Ishikawa (cell line): ENCODE results near the gene PLA2G2F.

Experiments
- CEBPB ChIP-seq: IDR thresholded peaks from 2 replicates; pipeline ENCODE4 v1.6.1; 2012
- EP300 ChIP-seq: IDR thresholded peaks from 2 replicates; pipeline ENCODE4 v1.6.1; 2012; ENCODE audit warnings: borderline replicate concordance
- FOXM1 ChIP-seq: IDR thresholded peaks from 2 replicates; pipeline ENCODE4 v1.6.1; 2012; ENCODE audit warnings: low read depth, borderline replicate concordance
- RAD21 ChIP-seq: IDR thresholded peaks from 2 replicates; pipeline ENCODE4 v1.6.1; 2012; ENCODE audit warnings: low read depth
- TAF1 ChIP-seq: IDR thresholded peaks from 2 replicates; pipeline ENCODE4 v1.6.1; 2012; ENCODE audit warnings: low read depth, mild to moderate bottlenecking
- YY1 ChIP-seq: IDR thresholded peaks from 2 replicates; pipeline ENCODE4 v1.6.1; 2012; ENCODE audit warnings: low read depth
- ZBTB7A ChIP-seq: IDR thresholded peaks from 2 replicates; pipeline ENCODE4 v1.6.1; 2012; ENCODE audit warnings: low read depth
- TF ChIP-seq, protein P1 (sequence below): IDR thresholded peaks from 2 replicates; pipeline ENCODE4 v1.6.1; 2012; ENCODE audit warnings: low read depth, mild to moderate bottlenecking
- TF ChIP-seq, protein P2 (sequence below): IDR thresholded peaks from 2 replicates; pipeline ENCODE4 v1.6.1; 2012

GRCh38 chr1:20179371-20180128 is 40.4 kb downstream of the PLA2G2F start:
- TF ChIP-seq, protein P1, sequence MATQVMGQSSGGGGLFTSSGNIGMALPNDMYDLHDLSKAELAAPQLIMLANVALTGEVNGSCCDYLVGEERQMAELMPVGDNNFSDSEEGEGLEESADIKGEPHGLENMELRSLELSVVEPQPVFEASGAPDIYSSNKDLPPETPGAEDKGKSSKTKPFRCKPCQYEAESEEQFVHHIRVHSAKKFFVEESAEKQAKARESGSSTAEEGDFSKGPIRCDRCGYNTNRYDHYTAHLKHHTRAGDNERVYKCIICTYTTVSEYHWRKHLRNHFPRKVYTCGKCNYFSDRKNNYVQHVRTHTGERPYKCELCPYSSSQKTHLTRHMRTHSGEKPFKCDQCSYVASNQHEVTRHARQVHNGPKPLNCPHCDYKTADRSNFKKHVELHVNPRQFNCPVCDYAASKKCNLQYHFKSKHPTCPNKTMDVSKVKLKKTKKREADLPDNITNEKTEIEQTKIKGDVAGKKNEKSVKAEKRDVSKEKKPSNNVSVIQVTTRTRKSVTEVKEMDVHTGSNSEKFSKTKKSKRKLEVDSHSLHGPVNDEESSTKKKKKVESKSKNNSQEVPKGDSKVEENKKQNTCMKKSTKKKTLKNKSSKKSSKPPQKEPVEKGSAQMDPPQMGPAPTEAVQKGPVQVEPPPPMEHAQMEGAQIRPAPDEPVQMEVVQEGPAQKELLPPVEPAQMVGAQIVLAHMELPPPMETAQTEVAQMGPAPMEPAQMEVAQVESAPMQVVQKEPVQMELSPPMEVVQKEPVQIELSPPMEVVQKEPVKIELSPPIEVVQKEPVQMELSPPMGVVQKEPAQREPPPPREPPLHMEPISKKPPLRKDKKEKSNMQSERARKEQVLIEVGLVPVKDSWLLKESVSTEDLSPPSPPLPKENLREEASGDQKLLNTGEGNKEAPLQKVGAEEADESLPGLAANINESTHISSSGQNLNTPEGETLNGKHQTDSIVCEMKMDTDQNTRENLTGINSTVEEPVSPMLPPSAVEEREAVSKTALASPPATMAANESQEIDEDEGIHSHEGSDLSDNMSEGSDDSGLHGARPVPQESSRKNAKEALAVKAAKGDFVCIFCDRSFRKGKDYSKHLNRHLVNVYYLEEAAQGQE, result no peak
- TF ChIP-seq TAF1, result no peak
- TF ChIP-seq FOXM1, result no peak
- TF ChIP-seq ZBTB7A, result no peak
- TF ChIP-seq EP300, result no peak
- no peak for TF ChIP-seq RAD21
- TF ChIP-seq, protein P2, sequence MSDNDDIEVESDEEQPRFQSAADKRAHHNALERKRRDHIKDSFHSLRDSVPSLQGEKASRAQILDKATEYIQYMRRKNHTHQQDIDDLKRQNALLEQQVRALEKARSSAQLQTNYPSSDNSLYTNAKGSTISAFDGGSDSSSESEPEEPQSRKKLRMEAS, result no peak
- no peak for TF ChIP-seq YY1
- no peak for TF ChIP-seq CEBPB
